Peyer's patch (tissue), 4 donors: ENCODE measurements around the gene SGSM2. TPM values are rescaled to one million over a fixed set of nuclear protein-coding genes. Genes with fewer than 3 reads are reported as not detected.

Experiments
- DNase-seq, 3 donors: peaks; one replicate each; pipeline ENCODE4 v3.0.0-alpha.2; 2017 to 2019
- H3K27ac ChIP-seq, 4 donors: fragments of 200-600 bp; sonication (generic); one replicate each; pipeline ENCODE4 v1.5.1; 2016 to 2019
- H3K27me3 ChIP-seq, 2 donors: fragments of 200-600 bp; sonication (generic); one replicate each; pipeline ENCODE4 v1.5.1; 2019
- H3K36me3 ChIP-seq, 3 donors: fragments of 200-600 bp; sonication (generic); one replicate each; pipeline ENCODE4 v1.5.1; 2016 to 2019
- H3K4me1 ChIP-seq, 4 donors: fragments of 200-600 bp; sonication (generic); one replicate each; pipeline ENCODE4 v1.5.1; 2016 to 2019
- H3K4me3 ChIP-seq, 4 donors: fragments of 200-600 bp; sonication (generic); 1 replicate in 3 of 4; 2 replicates in 1 of 4; pipeline ENCODE4 v1.5.1; 2016 to 2019; ENCODE audit warnings: mild to moderate bottlenecking in 1 of 4
- H3K9me3 ChIP-seq, 4 donors: fragments of 200-600 bp; sonication (generic); one replicate each; pipeline ENCODE4 v1.5.1; 2016 to 2019; ENCODE audit warnings: mild to moderate bottlenecking in 1 of 4
- CTCF ChIP-seq, 6 experiments: fragments of 450-650 bp in 4 of 6; fragments of 200-600 bp in 2 of 6; sonication (generic) in 1 of 6; IDR thresholded peaks; one replicate each; pipeline ENCODE4 v1.5.1; 2017 to 2019; ENCODE audit warnings: antibody characterized with exemption in 6 of 6, mild to moderate bottlenecking in 3 of 6, moderate library complexity in 1 of 6
- POLR2A ChIP-seq, 2 donors: fragments of 450-650 bp; IDR thresholded peaks; one replicate each; pipeline ENCODE4 v1.5.1; 2017; ENCODE audit warnings: antibody characterized with exemption in 2 of 2, mild to moderate bottlenecking in 2 of 2, moderate library complexity in 2 of 2
- total RNA-seq, 4 donors: library from RNA; depleted of rRNA; stranded (reverse); fragments of >200 nt; gene quantifications; one replicate each; pipeline ENCODE4 v1.1.0, GENCODE V29; 2016

The SGSM2 gene
- total RNA-seq, 4 donors from 2014 or later: 48.5 to 151 (median 113) TPM

- Histone ChIP-seq H3K9me3 (no peaks in the 10 kb centered on the region), H3K4me3 (no peak overlapping the region), H3K27me3 (no peaks in the 10 kb centered on the region), H3K27ac (no peak overlapping the region), H3K4me1 (peaks cover 0 to 8% (median 0%) of the 10 kb centered on the region in 4 donors), H3K36me3 (peaks cover 0 to 41% (median 0%) of the 10 kb centered on the region in 3 donors)
- DNase-seq: no peak
- no peak for TF ChIP-seq POLR2A (IDR thresholded peaks at IDR 0.05)
- TF ChIP-seq CTCF (IDR thresholded peaks at IDR 0.05): no peak
Measured at GRCh38 chr17:2363851-2364762, 26.8 kb downstream of the SGSM2 start.

- Histone ChIP-seq H3K9me3 (no peaks in the 10 kb centered on the region), H3K4me3 (no peak overlapping the region), H3K27ac (no peak overlapping the region), H3K4me1 (peaks cover 0 to 2% (median 0%) of the 10 kb centered on the region in 4 donors), H3K27me3 (no peaks in the 10 kb centered on the region), H3K36me3 (peaks cover 0 to 41% (median 0%) of the 10 kb centered on the region in 3 donors)
- no peak for DNase-seq
- no peak for TF ChIP-seq CTCF (IDR thresholded peaks at IDR 0.05)
- TF ChIP-seq POLR2A (IDR thresholded peaks at IDR 0.05): no peak
Measured at GRCh38 chr17:2364763-2365116, 27.4 kb downstream of the SGSM2 start.

- Histone ChIP-seq H3K27me3 (no peaks in the 10 kb centered on the region), H3K4me3 (no peak overlapping the region), H3K9me3 (no peaks in the 10 kb centered on the region), H3K36me3 (peaks cover 0 to 41% (median 0%) of the 10 kb centered on the region in 3 donors), H3K4me1 (no peaks in the 10 kb centered on the region), H3K27ac (no peak overlapping the region)
- TF ChIP-seq POLR2A (IDR thresholded peaks at IDR 0.05) (no peak), CTCF (IDR thresholded peaks at IDR 0.05) (no peak)
- DNase-seq: no peak
Measured at GRCh38 chr17:2365132-2365531, 27.8 kb downstream of the SGSM2 start.

GRCh38 chr17:2366747-2367494 is 29.6 kb downstream of the SGSM2 start:
- H3K36me3 ChIP-seq: peaks cover 0 to 42% (median 0%) of the 10 kb centered on the region in 3 donors
- no peak for DNase-seq

GRCh38 chr17:2368359-2368758 is 31.1 kb downstream of the SGSM2 start:
- TF ChIP-seq CTCF (IDR thresholded peaks at IDR 0.05) (no peak), POLR2A (IDR thresholded peaks at IDR 0.05) (no peak)
- no peak for DNase-seq
- Histone ChIP-seq H3K4me1 (no peaks in the 10 kb centered on the region), H3K9me3 (no peaks in the 10 kb centered on the region), H3K27me3 (no peaks in the 10 kb centered on the region), H3K36me3 (peaks cover 0 to 44% (median 0%) of the 10 kb centered on the region in 3 donors), H3K27ac (no peak overlapping the region), H3K4me3 (no peak overlapping the region)

More at GRCh38 chr17:2366747-2367494, 29.6 kb downstream of the SGSM2 start:
- H3K27me3 ChIP-seq: no peaks in the 10 kb centered on the region
- no peak overlapping the region for H3K27ac ChIP-seq
- H3K9me3 ChIP-seq: no peaks in the 10 kb centered on the region
- H3K4me1 ChIP-seq: no peaks in the 10 kb centered on the region
- H3K4me3 ChIP-seq: no peak overlapping the region
- no peak for TF ChIP-seq POLR2A (IDR thresholded peaks at IDR 0.05)
- TF ChIP-seq CTCF (IDR thresholded peaks at IDR 0.05): no peak
